Measurements from ENCODE around the gene CDCA5.

CDCA5 gene

GRCh38 chr11:65100674-65101350, 17.0 kb upstream of the CDCA5 start:
- in situ Hi-C loops (cut with HindIII; ENCODE audit: low pct_ligation_motif_present, low sequenced_read_pairs) = no loop called here
- TF ChIP-seq CTCF (IDR thresholded peaks at IDR 0.05; ENCODE audit: low read depth, low read length, missing control alignments) = peak; percentile 20
- Histone ChIP-seq H3K4me3 (ENCODE audit: low read depth, low read length) (no peak overlapping the region), H3K27me3 (replicated peaks) (no peaks in the 10 kb centered on the region), H3K36me3 (replicated peaks) (no peaks in the 10 kb centered on the region), H3K27ac (no peak overlapping the region)
- no peak for DNase-seq

GRCh38 chr11:65096926-65097325, 13.1 kb upstream of the CDCA5 start:
- in situ Hi-C loops (cut with HindIII; ENCODE audit: low pct_ligation_motif_present, low sequenced_read_pairs) = no loop called here
- Histone ChIP-seq H3K4me3 (ENCODE audit: low read depth, low read length) (peak overlapping the region; percentile 79), H3K36me3 (replicated peaks) (no peaks in the 10 kb centered on the region), H3K27me3 (replicated peaks) (no peaks in the 10 kb centered on the region), H3K27ac (no peak overlapping the region)
- DNase-seq = no peak
- TF ChIP-seq CTCF (IDR thresholded peaks at IDR 0.05; ENCODE audit: low read depth, low read length, missing control alignments) = no peak

- peak within 1 kb of the TSS; percentile 79 for H3K4me3 ChIP-seq (ENCODE audit: low read depth, low read length)
- TF ChIP-seq CTCF (IDR thresholded peaks at IDR 0.05; ENCODE audit: low read depth, low read length, missing control alignments) = no peak
- peak within 1 kb of the TSS; percentile 51 for H3K27ac ChIP-seq
- DNase-seq = peak; percentile 87
- no peaks in the 10 kb centered on the region for H3K27me3 ChIP-seq (replicated peaks)
- in situ Hi-C loops (cut with HindIII; ENCODE audit: low pct_ligation_motif_present, low sequenced_read_pairs) = no loop called here
- H3K36me3 ChIP-seq (replicated peaks) = no peaks in the 10 kb centered on the region
Measured at GRCh38 chr11:65095974-65096806, 12.3 kb upstream of the CDCA5 start, which contains the start of gene VPS51. TSS of gene VPS51 (plus strand) at chr11:65096214. CDS start at chr11:65096251, 37 bp downstream.

- H3K27me3 ChIP-seq (replicated peaks) = no peaks in the 10 kb centered on the region
- in situ Hi-C loops (cut with HindIII; ENCODE audit: low pct_ligation_motif_present, low sequenced_read_pairs) = no loop called here
- H3K27ac ChIP-seq = no peak overlapping the region
- no peak for DNase-seq
- no peaks in the 10 kb centered on the region for H3K36me3 ChIP-seq (replicated peaks)
- no peak for TF ChIP-seq CTCF (IDR thresholded peaks at IDR 0.05; ENCODE audit: low read depth, low read length, missing control alignments)
- H3K4me3 ChIP-seq (ENCODE audit: low read depth, low read length) = peak overlapping the region; percentile 79
Measured at GRCh38 chr11:65095427-65095826, 11.6 kb upstream of the CDCA5 start.

- no peak overlapping the region for H3K27ac ChIP-seq
- H3K27me3 ChIP-seq (replicated peaks) = no peaks in the 10 kb centered on the region
- H3K36me3 ChIP-seq (replicated peaks) = peaks cover 22% of the 10 kb centered on the region
- no peak overlapping the region for H3K4me3 ChIP-seq (ENCODE audit: low read depth, low read length)
- DNase-seq = no peak
- no peak for TF ChIP-seq CTCF (IDR thresholded peaks at IDR 0.05; ENCODE audit: low read depth, low read length, missing control alignments)
- in situ Hi-C loops (cut with HindIII; ENCODE audit: low pct_ligation_motif_present, low sequenced_read_pairs) = no loop called here
Measured at GRCh38 chr11:65090628-65091027, 6.8 kb upstream of the CDCA5 start.

Measured in brain microvascular endothelial cell (primary cell).